ENCODE measurements around the gene IGFL1. TPM values are rescaled to one million over a fixed set of nuclear protein-coding genes. Genes with fewer than 3 reads are reported as not detected.

Gene IGFL1
- total and polyA plus RNA-seq, 2 experiments from 2014 or later: not detected

GRCh38 chr19:46224773-46225172 is 4.8 kb upstream of the IGFL1 start (continued):
- TF ChIP-seq ZNF462 (CRISPR knock-in tag; IDR thresholded peaks at IDR 0.05) (no peak), ZNF114 (CRISPR knock-in tag; IDR thresholded peaks at IDR 0.05) (no peak), STAT1 (IDR thresholded peaks at IDR 0.05; ENCODE audit: unreplicated experiment) (no peak), ZNF331 (CRISPR knock-in tag; IDR thresholded peaks at IDR 0.05; ENCODE audit: low read depth) (no peak), CTCF (conservative IDR thresholded peaks at IDR 0.05; ENCODE audit: low read depth in 2 of 2) (no peak), POLR2AphosphoS5 (IDR thresholded peaks at IDR 0.05; ENCODE audit: low read depth) (no peak), CREB1 (CRISPR knock-in tag; IDR thresholded peaks at IDR 0.05; ENCODE audit: low read depth) (no peak), REST (IDR thresholded peaks at IDR 0.05; ENCODE audit: unreplicated experiment) (no peak)
